Mesendoderm (in vitro differentiated cells): ENCODE results near the gene KCNQ1.

ENCODE experiments used
- DNase-seq: peaks from one replicate; pipeline ENCODE4 v3.0.0; 2013
- H2AK5ac ChIP-seq: 2 replicates; pipeline ENCODE4 v1.6.1; 2013; ENCODE audit warnings: low read length, inconsistent platforms
- H2BK120ac ChIP-seq: 2 replicates; pipeline ENCODE4 v1.6.1; 2013; ENCODE audit warnings: low read depth, mild to moderate bottlenecking, low read length, moderate library complexity, mixed read lengths
- H2BK15ac ChIP-seq: replicated peaks from 2 replicates; pipeline ENCODE4 v1.6.1; 2013; ENCODE audit warnings: low read depth, mild to moderate bottlenecking, moderate library complexity
- H2BK5ac ChIP-seq: 2 replicates; pipeline ENCODE4 v1.6.1; 2013; ENCODE audit warnings: low read length, inconsistent platforms
- H3K18ac ChIP-seq: 2 replicates; pipeline ENCODE4 v1.6.1; 2013; ENCODE audit warnings: mild to moderate bottlenecking, low read length, mixed read lengths
- H3K23ac ChIP-seq: one replicate; pipeline ENCODE4 v1.6.1; 2013; ENCODE audit warnings: low read length
- H3K27ac ChIP-seq: 2 replicates; pipeline ENCODE4 v1.5.1; 2013; ENCODE audit warnings: low read depth, mild to moderate bottlenecking, inconsistent platforms, low read length, moderate library complexity
- H3K27me3 ChIP-seq: 2 replicates; pipeline ENCODE4 v1.6.1; 2013; ENCODE audit warnings: low read length, control low read depth, mild to moderate bottlenecking, inconsistent platforms; ENCODE audit not compliant: insufficient read depth, poor library complexity
- H3K36me3 ChIP-seq: 2 replicates; pipeline ENCODE4 v1.6.1; 2013; ENCODE audit warnings: low read length, inconsistent platforms; ENCODE audit not compliant: control insufficient read depth, insufficient read depth
- H3K4ac ChIP-seq: one replicate; pipeline ENCODE4 v1.6.1; 2013; ENCODE audit warnings: low read depth, mild to moderate bottlenecking, low read length, moderate library complexity
- H3K4me1 ChIP-seq: 2 replicates; pipeline ENCODE4 v1.6.1; 2013; ENCODE audit warnings: low read depth, low read length, inconsistent platforms; ENCODE audit not compliant: control insufficient read depth
- H3K4me2 ChIP-seq: 2 replicates; pipeline ENCODE4 v1.6.1; 2013; ENCODE audit warnings: low read length
- H3K4me3 ChIP-seq: 2 replicates; pipeline ENCODE4 v1.5.1; 2013; ENCODE audit warnings: mild to moderate bottlenecking, low read length
- H3K56ac ChIP-seq: one replicate; pipeline ENCODE4 v1.6.1; 2013; ENCODE audit warnings: low read length
- H3K79me1 ChIP-seq: 2 replicates; pipeline ENCODE4 v1.6.1; 2013; ENCODE audit warnings: low read length, inconsistent platforms
- H3K79me2 ChIP-seq: 2 replicates; pipeline ENCODE4 v1.6.1; 2013; ENCODE audit warnings: mild to moderate bottlenecking, low read length; ENCODE audit not compliant: control insufficient read depth, insufficient read depth
- H3K9ac ChIP-seq: 2 replicates; pipeline ENCODE4 v1.6.1; 2013; ENCODE audit warnings: low read length, inconsistent platforms
- H4K5ac ChIP-seq: one replicate; pipeline ENCODE4 v1.6.1; 2013; ENCODE audit warnings: low read length
- H4K8ac ChIP-seq: one replicate; pipeline ENCODE4 v1.6.1; 2013; ENCODE audit warnings: low read depth, mild to moderate bottlenecking, control low read depth, low read length, moderate library complexity
- WGBS: extraction: QIAGEN DNeasy Blood & Tissue Kit; methylation state at CpG from one replicate; pipeline ENCODE4 v1.1.7; 2013; ENCODE audit warnings: low lambda C conversion rate, missing lambda C conversion rate; ENCODE audit not compliant: insufficient coverage; ENCODE audit errors: extremely low coverage; 5-methylcytosine and 5-hydroxymethylcytosine counted together

Gene KCNQ1

DNA sequence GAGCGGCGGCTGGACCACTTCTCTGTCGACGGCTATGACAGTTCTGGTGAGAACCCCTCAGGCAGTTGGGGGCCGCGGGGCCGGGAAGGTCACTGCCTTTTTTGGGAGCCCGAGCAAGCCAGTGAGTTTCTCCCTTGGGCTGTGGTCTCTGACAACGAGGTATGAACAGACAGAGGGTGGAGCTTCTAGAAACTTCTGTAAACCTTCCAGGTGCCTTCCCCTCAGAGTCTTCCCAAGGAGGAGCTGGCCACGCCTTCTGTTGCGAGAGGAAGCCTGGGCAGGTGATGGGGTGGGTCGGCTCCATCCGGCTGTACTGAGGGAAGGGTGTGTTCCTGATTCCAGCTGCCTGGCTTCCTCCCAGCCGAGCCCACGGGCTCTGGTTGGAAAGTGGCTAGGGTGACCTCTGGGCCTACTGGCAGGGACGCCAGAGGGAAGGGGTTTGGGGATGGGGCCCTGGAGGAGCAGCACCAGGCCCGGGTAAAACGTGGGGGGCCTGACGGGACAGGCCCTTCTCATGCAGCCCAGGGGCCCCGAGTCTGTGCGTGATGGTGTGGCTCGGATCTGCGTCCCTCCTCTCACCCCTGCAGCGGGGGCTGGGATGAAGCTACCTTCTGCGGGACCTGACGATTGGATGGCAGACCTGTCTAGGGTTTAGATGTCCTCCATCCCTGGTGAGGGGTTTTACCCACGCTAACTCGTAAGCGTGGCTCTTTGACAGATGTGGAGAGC lies 144.2 kb downstream of the KCNQ1 start:
- no peak overlapping the region for H3K18ac ChIP-seq
- H3K4me1 ChIP-seq = no peaks in the 10 kb centered on the region
- H2AK5ac ChIP-seq = no peak overlapping the region
- no peak overlapping the region for H3K4me3 ChIP-seq
- no peak overlapping the region for H4K5ac ChIP-seq
- H3K27ac ChIP-seq = no peak overlapping the region
- H3K27me3 ChIP-seq = no peaks in the 10 kb centered on the region
- H2BK5ac ChIP-seq = no peak overlapping the region
- H3K79me2 ChIP-seq = no peaks in the 10 kb centered on the region
- no peak overlapping the region for H3K4me2 ChIP-seq
- no peak overlapping the region for H3K56ac ChIP-seq
- DNase-seq = no peak
- no peak overlapping the region for H4K8ac ChIP-seq
- H2BK15ac ChIP-seq = no peak overlapping the region
- no peak overlapping the region for H3K23ac ChIP-seq
- no peak overlapping the region for H3K9ac ChIP-seq
- no peaks in the 10 kb centered on the region for H3K79me1 ChIP-seq
- H2BK120ac ChIP-seq = no peak overlapping the region
- no CpG with 5 or more reads among the region's 29 CpGs for WGBS
- H3K4ac ChIP-seq = no peak overlapping the region
- H3K36me3 ChIP-seq = no peaks in the 10 kb centered on the region

DNA sequence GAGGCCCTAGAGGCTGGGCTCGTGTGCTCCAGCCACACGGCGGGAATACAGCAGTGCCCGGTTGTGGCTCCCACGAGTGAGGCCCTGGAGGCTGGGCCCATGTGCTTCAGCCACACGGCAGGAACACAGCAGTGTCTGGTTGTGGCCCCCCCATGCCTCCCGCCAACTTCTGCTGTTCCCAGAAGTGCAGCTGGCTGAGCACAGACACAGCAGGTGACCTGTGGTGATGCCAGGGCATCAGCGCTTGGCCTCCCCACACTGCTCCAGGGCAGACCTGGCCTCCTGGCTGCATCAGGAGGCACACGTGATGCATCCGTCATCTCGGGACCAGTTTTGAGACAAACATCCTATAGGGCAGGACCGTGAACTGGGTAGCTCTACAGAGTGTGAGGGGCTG lies 144.7 kb downstream of the KCNQ1 start:
- DNase-seq = no peak
- H2BK5ac ChIP-seq = no peak overlapping the region
- no peaks in the 10 kb centered on the region for H3K79me2 ChIP-seq
- no peaks in the 10 kb centered on the region for H3K79me1 ChIP-seq
- no peak overlapping the region for H3K4me3 ChIP-seq
- no peak overlapping the region for H2AK5ac ChIP-seq
- WGBS = no CpG with 5 or more reads among the region's 12 CpGs
- H3K56ac ChIP-seq = no peak overlapping the region
- H3K4ac ChIP-seq = no peak overlapping the region
- no peaks in the 10 kb centered on the region for H3K27me3 ChIP-seq
- no peak overlapping the region for H2BK120ac ChIP-seq
- no peak overlapping the region for H4K8ac ChIP-seq
- no peak overlapping the region for H3K9ac ChIP-seq
- no peak overlapping the region for H4K5ac ChIP-seq
- H3K27ac ChIP-seq = no peak overlapping the region
- no peak overlapping the region for H2BK15ac ChIP-seq
- H3K36me3 ChIP-seq = no peaks in the 10 kb centered on the region
- no peak overlapping the region for H3K23ac ChIP-seq
- H3K4me2 ChIP-seq = no peak overlapping the region
- H3K4me1 ChIP-seq = no peaks in the 10 kb centered on the region
- no peak overlapping the region for H3K18ac ChIP-seq

- H3K18ac ChIP-seq = no peak overlapping the region
- no peaks in the 10 kb centered on the region for H3K4me1 ChIP-seq
- H3K4ac ChIP-seq = no peak overlapping the region
- H3K4me2 ChIP-seq = no peak overlapping the region
- no peak overlapping the region for H3K23ac ChIP-seq
- H2BK5ac ChIP-seq = no peak overlapping the region
- H3K27me3 ChIP-seq = no peaks in the 10 kb centered on the region
- H4K5ac ChIP-seq = no peak overlapping the region
- WGBS = no CpG with 5 or more reads among the region's 13 CpGs
- H2BK15ac ChIP-seq = no peak overlapping the region
- no peak overlapping the region for H3K9ac ChIP-seq
- H4K8ac ChIP-seq = no peak overlapping the region
- H2BK120ac ChIP-seq = no peak overlapping the region
- no peaks in the 10 kb centered on the region for H3K79me2 ChIP-seq
- DNase-seq = no peak
- no peaks in the 10 kb centered on the region for H3K36me3 ChIP-seq
- H3K56ac ChIP-seq = no peak overlapping the region
- no peaks in the 10 kb centered on the region for H3K79me1 ChIP-seq
- no peak overlapping the region for H3K27ac ChIP-seq
- H3K4me3 ChIP-seq = no peak overlapping the region
- no peak overlapping the region for H2AK5ac ChIP-seq
These were observed 145.5 kb downstream of the KCNQ1 start for GRCh38 chr11:2590131-2590964.

GRCh38 chr11:2590965-2591754 lies 146.4 kb downstream of the KCNQ1 start:
- Histone ChIP-seq H2BK15ac (no peak overlapping the region), H3K56ac (no peak overlapping the region), H3K27ac (no peak overlapping the region), H3K79me1 (no peaks in the 10 kb centered on the region), H3K4me2 (no peak overlapping the region), H3K36me3 (no peaks in the 10 kb centered on the region), H2AK5ac (no peak overlapping the region), H3K9ac (no peak overlapping the region), H3K4me1 (no peaks in the 10 kb centered on the region), H3K18ac (no peak overlapping the region), H2BK5ac (no peak overlapping the region), H3K23ac (no peak overlapping the region), H3K79me2 (no peaks in the 10 kb centered on the region), H4K5ac (no peak overlapping the region), H3K4me3 (no peak overlapping the region), H3K27me3 (no peaks in the 10 kb centered on the region), H4K8ac (no peak overlapping the region), H2BK120ac (no peak overlapping the region), H3K4ac (no peak overlapping the region)
- no CpG with 5 or more reads among the region's 28 CpGs for WGBS
- no peak for DNase-seq

GRCh38 chr11:2591805-2592204 lies 147.0 kb downstream of the KCNQ1 start:
- Histone ChIP-seq H2AK5ac (no peak overlapping the region), H3K18ac (no peak overlapping the region), H3K4me1 (no peaks in the 10 kb centered on the region), H3K27ac (no peak overlapping the region), H2BK120ac (no peak overlapping the region), H3K27me3 (no peaks in the 10 kb centered on the region), H3K9ac (no peak overlapping the region), H4K8ac (no peak overlapping the region), H3K4me3 (no peak overlapping the region), H3K4me2 (no peak overlapping the region), H3K23ac (no peak overlapping the region), H2BK5ac (no peak overlapping the region), H3K4ac (no peak overlapping the region), H4K5ac (no peak overlapping the region), H3K36me3 (no peaks in the 10 kb centered on the region), H3K79me2 (no peaks in the 10 kb centered on the region), H3K56ac (no peak overlapping the region), H3K79me1 (no peaks in the 10 kb centered on the region), H2BK15ac (no peak overlapping the region)
- DNase-seq = no peak
- no CpG with 5 or more reads among the region's 10 CpGs for WGBS
